ENCODE results near the gene MANSC4.

Gene MANSC4

DNA sequence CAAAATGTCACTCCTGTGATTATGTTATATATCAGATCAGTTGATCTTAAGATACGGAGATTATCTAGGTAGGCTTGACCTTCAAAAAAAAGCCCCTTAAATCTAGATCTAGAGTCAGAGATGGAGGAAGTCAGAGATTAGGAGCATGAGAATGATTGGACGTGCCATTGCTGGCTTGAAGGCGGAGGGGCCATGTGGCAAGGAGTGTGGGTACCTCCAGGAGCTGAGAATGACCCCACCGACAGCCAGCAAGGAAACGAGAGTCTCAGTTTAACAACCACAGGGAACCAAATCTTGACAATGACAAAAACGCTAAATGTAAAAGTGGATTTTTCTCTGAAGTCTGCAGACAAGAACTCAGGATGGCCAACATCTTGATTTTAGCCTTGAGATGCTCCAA lies 32.5 kb upstream of the MANSC4 start:
- H3K4me3 ChIP-seq (ENCODE audit: low read depth, low read length), result no peak overlapping the region
- TF ChIP-seq, protein P1, sequence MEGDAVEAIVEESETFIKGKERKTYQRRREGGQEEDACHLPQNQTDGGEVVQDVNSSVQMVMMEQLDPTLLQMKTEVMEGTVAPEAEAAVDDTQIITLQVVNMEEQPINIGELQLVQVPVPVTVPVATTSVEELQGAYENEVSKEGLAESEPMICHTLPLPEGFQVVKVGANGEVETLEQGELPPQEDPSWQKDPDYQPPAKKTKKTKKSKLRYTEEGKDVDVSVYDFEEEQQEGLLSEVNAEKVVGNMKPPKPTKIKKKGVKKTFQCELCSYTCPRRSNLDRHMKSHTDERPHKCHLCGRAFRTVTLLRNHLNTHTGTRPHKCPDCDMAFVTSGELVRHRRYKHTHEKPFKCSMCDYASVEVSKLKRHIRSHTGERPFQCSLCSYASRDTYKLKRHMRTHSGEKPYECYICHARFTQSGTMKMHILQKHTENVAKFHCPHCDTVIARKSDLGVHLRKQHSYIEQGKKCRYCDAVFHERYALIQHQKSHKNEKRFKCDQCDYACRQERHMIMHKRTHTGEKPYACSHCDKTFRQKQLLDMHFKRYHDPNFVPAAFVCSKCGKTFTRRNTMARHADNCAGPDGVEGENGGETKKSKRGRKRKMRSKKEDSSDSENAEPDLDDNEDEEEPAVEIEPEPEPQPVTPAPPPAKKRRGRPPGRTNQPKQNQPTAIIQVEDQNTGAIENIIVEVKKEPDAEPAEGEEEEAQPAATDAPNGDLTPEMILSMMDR (IDR thresholded peaks at IDR 0.05; ENCODE audit: borderline replicate concordance, insufficient read depth, low read depth, low read length), result no peak

- H3K4me3 ChIP-seq (ENCODE audit: low read depth, low read length), result no peak overlapping the region
- TF ChIP-seq, protein P1 (IDR thresholded peaks at IDR 0.05; ENCODE audit: borderline replicate concordance, insufficient read depth, low read depth, low read length), result no peak
Measured at GRCh38 chr12:27810756-27811155, 30.7 kb upstream of the MANSC4 start.

DNA sequence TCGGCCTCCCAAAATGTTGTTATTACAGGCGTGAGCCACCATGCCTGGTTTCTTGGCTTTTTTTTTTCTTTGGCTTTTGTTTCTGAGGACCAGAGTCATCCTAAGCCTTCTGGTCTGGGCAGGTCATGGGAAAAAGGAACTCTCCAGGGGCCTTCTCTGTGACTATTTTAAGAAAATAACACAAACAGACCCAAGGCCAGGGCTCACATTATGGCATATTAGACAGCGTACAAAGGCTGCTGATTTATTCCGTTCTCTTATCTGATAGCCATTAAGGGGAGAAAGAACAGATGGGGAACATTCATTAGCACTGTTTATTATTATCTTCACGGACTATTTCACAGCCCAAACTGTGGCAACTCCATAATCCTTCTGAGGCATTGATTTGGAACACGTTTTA lies 28.8 kb upstream of the MANSC4 start:
- TF ChIP-seq, protein P1 (IDR thresholded peaks at IDR 0.05; ENCODE audit: borderline replicate concordance, insufficient read depth, low read depth, low read length), result no peak
- no peak overlapping the region for H3K4me3 ChIP-seq (ENCODE audit: low read depth, low read length)

DNA sequence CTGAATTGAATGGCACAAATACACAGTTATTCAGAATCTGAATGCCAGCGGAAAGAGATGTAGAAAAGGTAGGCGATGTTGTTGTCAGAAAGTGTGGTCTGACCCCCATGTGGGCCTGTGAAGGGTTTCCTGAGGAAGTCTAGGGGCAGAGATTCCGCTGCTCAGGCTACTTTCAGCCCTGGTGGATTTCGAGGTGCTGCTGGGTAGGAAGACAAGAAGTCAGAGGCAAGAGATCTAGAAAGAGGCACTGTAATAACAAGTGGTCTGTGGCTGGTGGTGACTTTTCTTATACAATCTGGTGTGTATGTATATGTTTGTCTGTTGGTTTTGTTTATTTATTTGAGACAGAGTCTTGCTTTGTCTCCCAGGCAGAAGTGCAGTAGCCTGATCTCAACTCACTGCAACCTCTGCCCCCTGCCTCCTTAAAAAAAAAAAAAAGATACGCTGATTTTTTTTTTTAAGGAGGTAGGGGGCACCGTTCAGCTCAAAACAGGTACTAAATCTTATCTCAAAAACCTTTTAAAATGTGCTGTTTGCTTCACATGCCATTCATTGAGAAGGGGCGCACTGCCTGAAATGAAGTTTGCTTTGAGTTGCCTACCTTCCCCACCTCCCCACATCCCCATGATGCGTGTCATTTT lies 27.1 kb upstream of the MANSC4 start:
- TF ChIP-seq, protein P1 (IDR thresholded peaks at IDR 0.05; ENCODE audit: borderline replicate concordance, insufficient read depth, low read depth, low read length), result no peak

GRCh38 chr12:27806259-27806658 lies 26.2 kb upstream of the MANSC4 start:
- TF ChIP-seq, protein P1 (IDR thresholded peaks at IDR 0.05; ENCODE audit: borderline replicate concordance, insufficient read depth, low read depth, low read length), result no peak
- no peak overlapping the region for H3K4me3 ChIP-seq (ENCODE audit: low read depth, low read length)

More for the DNA sequence above, 27.1 kb upstream of the MANSC4 start:
- H3K4me3 ChIP-seq (ENCODE audit: low read depth, low read length), result no peak overlapping the region

DNA sequence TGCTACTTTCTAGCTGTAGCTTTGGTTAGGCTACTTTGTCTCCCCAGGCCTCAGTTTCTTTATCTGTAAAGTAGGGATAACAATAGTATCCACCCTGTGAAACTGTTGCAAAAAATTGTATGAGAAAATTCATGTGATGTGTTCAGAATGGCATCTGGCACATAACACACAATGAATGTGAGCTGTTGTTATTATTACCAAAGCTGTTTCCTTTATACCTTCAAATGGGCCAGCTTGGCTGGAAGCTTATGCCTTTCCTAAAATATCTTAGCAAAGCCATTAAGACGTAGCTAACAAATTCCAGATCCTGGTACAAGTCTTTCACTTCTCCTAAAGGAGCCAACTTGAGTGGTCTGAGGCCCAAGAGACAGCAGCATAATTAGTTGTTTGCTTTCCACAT lies 25.2 kb upstream of the MANSC4 start:
- H3K4me3 ChIP-seq (ENCODE audit: low read depth, low read length), result no peak overlapping the region
- TF ChIP-seq, protein P1 (IDR thresholded peaks at IDR 0.05; ENCODE audit: borderline replicate concordance, insufficient read depth, low read depth, low read length), result no peak

GRCh38 chr12:27802936-27803335 lies 22.9 kb upstream of the MANSC4 start:
- H3K4me3 ChIP-seq (ENCODE audit: low read depth, low read length), result no peak overlapping the region
- TF ChIP-seq, protein P1 (IDR thresholded peaks at IDR 0.05; ENCODE audit: borderline replicate concordance, insufficient read depth, low read depth, low read length), result no peak
